ENCODE measurements around the gene GNA14.

DNA sequence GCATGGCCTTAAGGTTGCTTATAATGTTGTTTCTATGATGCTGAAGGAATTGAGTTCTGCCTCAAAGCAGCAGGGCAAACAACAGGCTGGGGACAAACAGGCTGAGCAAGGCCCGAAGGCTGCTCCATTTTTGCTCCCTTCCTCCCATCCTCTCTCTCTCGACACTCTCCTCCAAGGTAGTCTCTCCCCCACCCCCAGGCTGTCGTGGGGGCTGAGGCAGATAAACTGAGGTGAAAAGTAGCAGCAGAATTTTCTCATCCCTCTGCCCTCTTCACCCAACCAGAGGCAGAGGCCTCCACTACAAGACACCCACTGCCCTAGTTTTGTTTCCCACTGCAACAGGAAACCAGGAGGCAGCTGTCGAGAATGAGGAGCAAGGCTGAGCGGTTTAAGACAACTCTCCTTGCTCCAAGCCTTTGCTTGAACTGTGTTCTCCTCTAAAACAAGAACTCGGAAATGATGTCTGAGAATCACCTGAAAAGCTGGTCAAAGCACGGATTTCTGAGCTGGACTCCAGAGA, 13.5 kb upstream of the GNA14 start:
- TF ChIP-seq, protein P1, sequence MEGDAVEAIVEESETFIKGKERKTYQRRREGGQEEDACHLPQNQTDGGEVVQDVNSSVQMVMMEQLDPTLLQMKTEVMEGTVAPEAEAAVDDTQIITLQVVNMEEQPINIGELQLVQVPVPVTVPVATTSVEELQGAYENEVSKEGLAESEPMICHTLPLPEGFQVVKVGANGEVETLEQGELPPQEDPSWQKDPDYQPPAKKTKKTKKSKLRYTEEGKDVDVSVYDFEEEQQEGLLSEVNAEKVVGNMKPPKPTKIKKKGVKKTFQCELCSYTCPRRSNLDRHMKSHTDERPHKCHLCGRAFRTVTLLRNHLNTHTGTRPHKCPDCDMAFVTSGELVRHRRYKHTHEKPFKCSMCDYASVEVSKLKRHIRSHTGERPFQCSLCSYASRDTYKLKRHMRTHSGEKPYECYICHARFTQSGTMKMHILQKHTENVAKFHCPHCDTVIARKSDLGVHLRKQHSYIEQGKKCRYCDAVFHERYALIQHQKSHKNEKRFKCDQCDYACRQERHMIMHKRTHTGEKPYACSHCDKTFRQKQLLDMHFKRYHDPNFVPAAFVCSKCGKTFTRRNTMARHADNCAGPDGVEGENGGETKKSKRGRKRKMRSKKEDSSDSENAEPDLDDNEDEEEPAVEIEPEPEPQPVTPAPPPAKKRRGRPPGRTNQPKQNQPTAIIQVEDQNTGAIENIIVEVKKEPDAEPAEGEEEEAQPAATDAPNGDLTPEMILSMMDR (conservative IDR thresholded peaks at IDR 0.05 in 1 of 2, IDR thresholded peaks at IDR 0.05 in 1 of 2; ENCODE audit: extremely low read depth in 1 of 2, insufficient read depth in 1 of 2, low read depth in 1 of 2, low read length in 2 of 2) = no peak
- no peak for TF ChIP-seq EZH2 (IDR thresholded peaks at IDR 0.05; ENCODE audit: borderline replicate concordance, low read length)
